ENCODE results near the gene NPC1. TPM values are rescaled to one million over a fixed set of nuclear protein-coding genes. Genes with fewer than 3 reads are reported as not detected.

NPC1 gene
- 18.7 and 22.7 TPM in 2 replicates for total RNA-seq

GRCh38 chr18:23586249-23587196 is at the start of gene NPC1:
TSS of gene NPC1 (minus strand) at chr18:23586506. CDS start at chr18:23586343, 163 bp downstream.

DNA sequence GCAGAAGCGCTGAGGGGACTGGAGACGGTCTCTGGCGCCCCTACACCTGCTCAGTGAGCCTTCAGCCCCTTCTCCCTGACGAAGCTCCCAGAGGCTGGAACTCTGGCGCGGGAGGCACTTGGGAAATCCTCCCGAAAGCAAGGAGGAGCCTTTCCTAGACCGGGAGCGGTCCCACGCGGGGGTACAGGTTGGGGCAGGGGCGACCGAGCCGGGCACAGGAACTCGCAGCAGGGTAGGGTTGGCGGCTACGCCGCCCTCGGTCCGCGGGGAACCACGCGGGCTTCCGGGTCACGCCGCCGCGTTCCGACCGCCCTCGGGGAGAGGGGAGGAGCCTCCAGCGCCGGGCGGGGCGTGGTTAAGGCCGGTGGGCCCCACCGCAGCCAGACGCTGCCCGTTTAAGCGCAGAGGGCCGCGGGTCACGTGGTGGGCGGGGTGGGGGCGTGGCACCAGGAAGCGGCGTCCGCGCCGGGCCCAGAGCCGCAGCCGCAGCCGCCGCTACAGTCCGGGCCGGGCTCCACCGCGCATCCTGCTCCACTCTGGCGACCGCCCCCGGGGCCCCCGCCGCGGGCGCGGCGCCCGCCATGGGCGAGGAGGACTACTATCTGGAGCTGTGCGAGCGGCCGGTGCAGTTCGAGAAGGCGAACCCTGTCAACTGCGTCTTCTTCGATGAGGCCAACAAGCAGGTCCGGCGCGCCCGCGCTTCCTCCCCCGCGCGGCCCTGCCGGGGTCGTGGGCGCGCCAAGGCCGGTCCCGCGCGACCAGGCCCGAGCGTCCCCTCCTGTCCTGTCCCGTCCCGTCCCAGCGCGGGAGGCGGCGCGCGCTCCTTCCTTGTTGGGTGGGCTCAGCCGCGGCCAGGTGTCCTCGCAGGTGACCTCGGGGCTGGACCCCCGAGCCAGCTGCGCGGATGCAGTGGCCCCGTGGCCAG is 83.0 kb downstream of the NPC1 start, which contains the start of gene RMC1:
TSS of gene RMC1 (plus strand) at position 474 of the 925 bp plus-strand sequence. CDS start at position 582, 108 bp downstream.

Other genes with a start within 250 kb of the NPC1 start
- 21.7 and 26.1 TPM in 2 replicates for gene RIOK3, start 133.2 kb downstream of the NPC1 start, total RNA-seq
- 20.2 and 21.6 TPM in 2 replicates for gene RMC1, start 83.0 kb downstream of the NPC1 start, total RNA-seq
- 0.67 and 0.89 TPM in 2 replicates for gene ANKRD29, start 76.4 kb upstream of the NPC1 start, total RNA-seq
- gene LAMA3, start 102.9 kb upstream of the NPC1 start, total RNA-seq: 1.2 and 1.3 TPM in 2 replicates